Kidney epithelial cell (primary cell): Measurements from ENCODE around the gene PDZK1IP1. TPM values are rescaled to one million over a fixed set of nuclear protein-coding genes. Genes with fewer than 3 reads are reported as not detected.

Experiments used
- DNase-seq: peaks from one replicate; pipeline ENCODE4 v3.0.0-alpha.2; 2010; ENCODE audit warnings: low read depth
- H3K27me3 ChIP-seq: 2 replicates; pipeline ENCODE4 v1.6.0; 2011; ENCODE audit warnings: low read length; ENCODE audit not compliant: control insufficient read depth, insufficient read depth
- H3K36me3 ChIP-seq: 2 replicates; pipeline ENCODE4 v1.5.1; 2011; ENCODE audit warnings: low read length; ENCODE audit not compliant: control insufficient read depth, insufficient read depth
- H3K4me3 ChIP-seq: 2 replicates; pipeline ENCODE4 v1.5.1; 2011; ENCODE audit warnings: low read depth, mild to moderate bottlenecking, control low read depth, low read length
- total RNA-seq: library from RNA; depleted of rRNA; stranded (reverse); fragments of >200 nt; gene quantifications from 2 replicates; pipeline ENCODE4 v1.2.3, GENCODE V29; 2015
- TF ChIP-seq, protein P1 (sequence below): IDR thresholded peaks from 2 replicates; pipeline ENCODE4 v1.5.1; 2011; ENCODE audit warnings: mild to moderate bottlenecking, moderate library complexity, low read length, control low read depth, inconsistent platforms; ENCODE audit not compliant: insufficient read depth, poor library complexity, severe bottlenecking

The PDZK1IP1 gene
- total RNA-seq, 1 donor from 2014 or later, result 28.1 TPM

DNA sequence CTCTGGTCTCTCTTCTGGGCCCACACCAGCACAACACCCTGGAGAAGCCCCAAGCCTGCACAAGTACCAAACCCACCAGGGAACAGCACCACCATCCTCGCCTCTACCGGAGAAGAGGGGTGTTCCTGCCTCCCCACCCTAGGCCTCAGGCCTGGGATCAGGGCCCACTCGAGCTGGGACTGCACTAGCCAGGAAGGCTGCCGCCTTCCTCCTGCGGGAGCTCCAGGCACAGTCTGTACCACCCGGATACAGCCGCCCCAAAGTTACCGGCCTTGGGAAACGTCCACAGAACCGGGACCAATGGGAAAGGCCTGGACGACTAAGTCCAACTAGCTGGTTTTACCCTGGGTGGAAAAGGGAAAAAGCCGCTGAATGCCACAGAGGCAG, 38.8 kb upstream of the PDZK1IP1 start:
- Histone ChIP-seq H3K4me3 (no peak overlapping the region), H3K36me3 (no peaks in the 10 kb centered on the region), H3K27me3 (peaks cover 90% of the 10 kb centered on the region)
- DNase-seq, result no peak
- TF ChIP-seq, protein P1, sequence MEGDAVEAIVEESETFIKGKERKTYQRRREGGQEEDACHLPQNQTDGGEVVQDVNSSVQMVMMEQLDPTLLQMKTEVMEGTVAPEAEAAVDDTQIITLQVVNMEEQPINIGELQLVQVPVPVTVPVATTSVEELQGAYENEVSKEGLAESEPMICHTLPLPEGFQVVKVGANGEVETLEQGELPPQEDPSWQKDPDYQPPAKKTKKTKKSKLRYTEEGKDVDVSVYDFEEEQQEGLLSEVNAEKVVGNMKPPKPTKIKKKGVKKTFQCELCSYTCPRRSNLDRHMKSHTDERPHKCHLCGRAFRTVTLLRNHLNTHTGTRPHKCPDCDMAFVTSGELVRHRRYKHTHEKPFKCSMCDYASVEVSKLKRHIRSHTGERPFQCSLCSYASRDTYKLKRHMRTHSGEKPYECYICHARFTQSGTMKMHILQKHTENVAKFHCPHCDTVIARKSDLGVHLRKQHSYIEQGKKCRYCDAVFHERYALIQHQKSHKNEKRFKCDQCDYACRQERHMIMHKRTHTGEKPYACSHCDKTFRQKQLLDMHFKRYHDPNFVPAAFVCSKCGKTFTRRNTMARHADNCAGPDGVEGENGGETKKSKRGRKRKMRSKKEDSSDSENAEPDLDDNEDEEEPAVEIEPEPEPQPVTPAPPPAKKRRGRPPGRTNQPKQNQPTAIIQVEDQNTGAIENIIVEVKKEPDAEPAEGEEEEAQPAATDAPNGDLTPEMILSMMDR, result no peak

DNA sequence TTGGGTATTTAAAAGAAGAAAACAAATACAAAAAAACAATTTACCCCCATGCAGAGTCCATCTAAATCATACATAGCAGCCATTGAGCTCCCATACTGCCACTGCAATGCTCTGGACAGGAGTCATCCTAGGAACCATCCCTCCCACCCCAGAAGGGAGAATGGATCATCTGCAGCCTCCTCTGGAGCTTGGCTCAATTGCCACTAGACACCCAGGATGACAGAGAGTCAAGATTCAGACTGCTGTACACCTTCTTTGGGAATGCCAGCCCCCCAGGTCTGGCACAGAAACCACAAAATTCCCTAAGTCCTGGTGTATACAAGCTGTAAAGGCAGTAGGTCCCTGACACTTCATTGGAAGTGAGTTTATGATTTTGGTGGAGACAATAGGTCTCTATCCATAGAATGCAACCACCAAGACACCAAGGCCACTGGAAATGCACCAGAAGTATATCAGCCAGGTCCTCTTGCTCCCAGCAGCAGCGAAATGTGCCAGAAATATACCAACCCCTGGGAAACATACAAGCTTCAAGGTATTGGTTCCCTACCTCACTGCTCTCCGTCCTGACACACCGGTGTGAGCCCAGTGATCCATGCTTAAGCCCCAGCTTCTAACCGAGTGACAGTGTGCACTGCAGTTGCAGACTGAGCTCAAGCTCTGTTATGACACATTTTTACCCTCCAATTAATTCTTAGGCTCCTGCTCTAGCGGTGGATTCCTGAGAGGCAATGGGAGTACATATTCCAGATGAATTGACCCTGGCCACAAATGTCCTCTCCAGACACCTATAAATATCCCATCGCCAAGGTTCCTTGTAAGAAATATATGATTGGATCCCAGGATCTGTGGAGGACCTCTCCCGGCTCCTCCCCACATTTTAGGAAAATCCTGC, 37.8 kb upstream of the PDZK1IP1 start:
- DNase-seq, result no peak
- TF ChIP-seq, protein P1, result no peak
- no peak overlapping the region for H3K4me3 ChIP-seq

DNA sequence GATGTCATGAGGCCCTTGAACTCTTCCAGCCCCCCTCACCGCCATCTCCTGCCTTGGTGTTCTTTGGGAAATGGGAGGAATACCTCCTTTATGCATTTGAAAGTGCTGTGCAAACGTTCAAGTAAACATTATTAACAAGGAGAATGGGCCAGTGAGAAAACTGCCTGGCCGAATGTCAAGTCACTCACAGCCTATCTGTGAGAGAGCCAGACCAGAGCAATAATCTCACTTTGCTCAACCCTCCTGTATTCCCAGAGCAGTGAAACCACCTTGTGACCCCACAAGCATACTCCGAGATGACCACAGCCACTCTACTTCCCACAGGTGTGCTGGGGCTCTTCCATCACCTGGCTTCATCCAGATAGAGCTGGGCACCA, 37.0 kb upstream of the PDZK1IP1 start:
- DNase-seq, result no peak
- TF ChIP-seq, protein P1, result no peak
- peaks cover 79% of the 10 kb centered on the region for H3K27me3 ChIP-seq

More for the DNA sequence above, 37.8 kb upstream of the PDZK1IP1 start:
- Histone ChIP-seq H3K27me3 (peaks cover 86% of the 10 kb centered on the region), H3K36me3 (no peaks in the 10 kb centered on the region)

DNA sequence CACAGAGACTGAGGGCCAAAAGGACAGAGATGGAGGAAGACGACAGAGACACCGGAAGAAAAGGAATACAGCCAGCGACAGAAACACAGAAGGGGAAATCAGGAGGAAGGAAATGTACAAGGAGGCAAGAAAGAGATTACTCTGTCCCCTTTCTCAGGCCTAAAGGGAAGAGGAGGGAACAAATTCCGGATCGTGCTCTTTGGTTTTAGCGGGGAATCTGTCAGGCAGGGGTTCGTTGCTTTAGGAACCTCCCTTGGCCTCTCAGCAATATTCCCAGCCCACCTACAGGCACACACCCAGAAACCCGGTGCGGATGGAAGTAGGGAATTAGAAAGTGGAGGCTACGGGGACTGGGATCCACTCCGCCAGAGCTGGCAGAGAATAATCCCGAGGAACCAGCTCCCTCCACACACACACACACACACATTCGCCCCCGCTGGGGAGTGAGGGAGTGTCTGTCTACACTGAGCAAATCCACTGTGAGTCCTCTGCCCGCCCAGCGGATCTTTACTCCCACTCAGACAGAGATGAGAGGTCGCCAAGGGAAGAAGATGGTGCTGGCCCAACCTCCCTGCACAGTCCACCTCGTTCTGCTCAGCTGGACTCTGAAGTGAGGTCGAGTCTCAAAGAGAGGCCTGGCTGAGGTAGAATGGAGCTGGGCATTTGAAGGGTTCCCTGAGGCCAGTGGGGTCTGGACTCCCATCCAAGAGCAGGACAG, 36.4 kb upstream of the PDZK1IP1 start:
- H3K27me3 ChIP-seq, result peaks cover 74% of the 10 kb centered on the region
- H3K4me3 ChIP-seq, result no peak overlapping the region
- no peak for DNase-seq
- TF ChIP-seq, protein P1, result no peak
- no peaks in the 10 kb centered on the region for H3K36me3 ChIP-seq

More for the DNA sequence above, 37.0 kb upstream of the PDZK1IP1 start:
- Histone ChIP-seq H3K4me3 (no peak overlapping the region), H3K36me3 (no peaks in the 10 kb centered on the region)

DNA sequence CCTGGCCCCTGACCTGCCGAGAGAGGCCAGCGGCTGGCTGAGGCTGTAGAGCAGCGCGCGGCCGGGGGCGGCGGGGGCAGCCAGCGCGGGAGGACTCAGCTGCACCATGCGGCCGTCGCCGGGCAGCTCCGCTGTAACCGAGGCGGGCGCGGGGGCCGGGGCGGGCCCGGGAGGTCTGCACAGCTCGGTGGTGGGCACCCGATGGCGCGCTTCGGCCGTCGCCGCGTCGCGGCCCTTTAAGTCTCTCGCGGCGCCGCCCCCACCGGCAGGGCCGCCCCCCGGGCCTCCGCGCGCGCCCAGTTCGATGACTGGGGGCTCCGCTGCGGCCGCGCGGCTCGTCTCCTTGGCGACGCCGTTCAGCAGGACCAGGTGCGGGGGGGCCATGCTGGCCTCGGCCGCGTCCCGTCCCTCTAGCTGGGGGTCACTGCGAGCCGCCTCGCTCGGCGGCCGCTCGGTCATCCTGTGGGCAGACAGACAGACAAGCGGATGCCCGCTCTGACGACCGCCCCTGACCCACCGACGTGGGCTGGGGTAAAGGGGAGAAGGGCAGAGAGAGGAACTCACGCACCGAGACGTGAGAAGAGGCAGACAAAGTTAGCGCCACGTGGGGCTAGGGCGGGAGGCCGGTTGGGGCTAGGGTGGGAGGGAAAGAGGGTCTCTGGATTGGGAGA, 35.7 kb upstream of the PDZK1IP1 start:
- peak overlapping the region; percentile 22 for H3K4me3 ChIP-seq
- H3K36me3 ChIP-seq, result no peaks in the 10 kb centered on the region
- DNase-seq, result no peak
- H3K27me3 ChIP-seq, result peaks cover 67% of the 10 kb centered on the region
- TF ChIP-seq, protein P1, result no peak
